OCI-LY7 (cell line): ENCODE results near the gene PLA1A.

Experiments used
- EZH2phosphoT487 ChIP-seq: fragments of 200-600 bp; sonication (generic); IDR thresholded peaks from 2 replicates; pipeline ENCODE4 v1.6.1; 2018; ENCODE audit warnings: low read depth, borderline replicate concordance, mild to moderate bottlenecking, mixed run types, antibody characterized with exemption, low read length, moderate library complexity, mixed read lengths
- TF ChIP-seq, protein P1 (sequence below): fragments of 200-600 bp; sonication (generic); conservative IDR thresholded peaks from 2 replicates; pipeline ENCODE4 v1.5.1; 2014; ENCODE audit warnings: mild to moderate bottlenecking, antibody characterized with exemption, low read length, moderate library complexity, mixed read lengths

- TF ChIP-seq, protein P1, sequence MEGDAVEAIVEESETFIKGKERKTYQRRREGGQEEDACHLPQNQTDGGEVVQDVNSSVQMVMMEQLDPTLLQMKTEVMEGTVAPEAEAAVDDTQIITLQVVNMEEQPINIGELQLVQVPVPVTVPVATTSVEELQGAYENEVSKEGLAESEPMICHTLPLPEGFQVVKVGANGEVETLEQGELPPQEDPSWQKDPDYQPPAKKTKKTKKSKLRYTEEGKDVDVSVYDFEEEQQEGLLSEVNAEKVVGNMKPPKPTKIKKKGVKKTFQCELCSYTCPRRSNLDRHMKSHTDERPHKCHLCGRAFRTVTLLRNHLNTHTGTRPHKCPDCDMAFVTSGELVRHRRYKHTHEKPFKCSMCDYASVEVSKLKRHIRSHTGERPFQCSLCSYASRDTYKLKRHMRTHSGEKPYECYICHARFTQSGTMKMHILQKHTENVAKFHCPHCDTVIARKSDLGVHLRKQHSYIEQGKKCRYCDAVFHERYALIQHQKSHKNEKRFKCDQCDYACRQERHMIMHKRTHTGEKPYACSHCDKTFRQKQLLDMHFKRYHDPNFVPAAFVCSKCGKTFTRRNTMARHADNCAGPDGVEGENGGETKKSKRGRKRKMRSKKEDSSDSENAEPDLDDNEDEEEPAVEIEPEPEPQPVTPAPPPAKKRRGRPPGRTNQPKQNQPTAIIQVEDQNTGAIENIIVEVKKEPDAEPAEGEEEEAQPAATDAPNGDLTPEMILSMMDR = peak; percentile 71
- TF ChIP-seq EZH2phosphoT487 = no peak
These were observed 38.2 kb upstream of the PLA1A start, which contains the start of gene CD80 for GRCh38 chr3:119559441-119559963.
